Transverse colon (tissue), 4 donors: ENCODE data around the gene HOXA6. TPM values are rescaled to one million over a fixed set of nuclear protein-coding genes. Genes with fewer than 3 reads are reported as not detected.
A peak's percentile ranks its signal among the peaks of the same experiment; 100 is the strongest.

Experiments used
- DNase-seq: peaks from one replicate; pipeline ENCODE4 v3.0.0-alpha.2; 2019
- H3K27ac ChIP-seq, 4 donors: fragments of 200-600 bp; sonication (generic); 2 replicates each; pipeline ENCODE4 v1.5.1; 2016 to 2018; ENCODE audit warnings: inconsistent platforms in 4 of 4
- H3K27me3 ChIP-seq: fragments of 200-600 bp; sonication (generic); 2 replicates; pipeline ENCODE4 v1.5.1; 2017; ENCODE audit warnings: inconsistent platforms
- H3K36me3 ChIP-seq, 4 donors: fragments of 200-600 bp; sonication (generic); 2 replicates each; pipeline ENCODE4 v1.5.1; 2017 to 2019; ENCODE audit warnings: inconsistent platforms in 4 of 4
- H3K4me1 ChIP-seq, 4 donors: fragments of 200-600 bp; sonication (generic); 2 replicates each; pipeline ENCODE4 v1.5.1; 2017 to 2020; ENCODE audit warnings: inconsistent platforms in 4 of 4
- H3K4me3 ChIP-seq, 4 donors: fragments of 200-600 bp; sonication (generic); 1 replicate in 1 of 4; 2 replicates in 3 of 4; pipeline versions ENCODE4 v1.5.1 to v1.6.1; 2017 to 2019; ENCODE audit warnings: inconsistent platforms in 4 of 4
- H3K9me3 ChIP-seq, 2 donors: fragments of 200-600 bp; sonication (generic); 2 replicates each; pipeline ENCODE4 v1.5.1; 2017 to 2019; ENCODE audit warnings: inconsistent platforms in 2 of 2
- EP300 ChIP-seq: sonication (generic); formaldehyde crosslinking; IDR thresholded peaks from one replicate; pipeline ENCODE4 v1.6.1; 2017; ENCODE audit warnings: antibody characterized with exemption, low read depth
- POLR2A ChIP-seq: fragments of 450-650 bp; IDR thresholded peaks from one replicate; pipeline ENCODE4 v1.6.1; 2016; ENCODE audit warnings: antibody characterized with exemption, mild to moderate bottlenecking, moderate library complexity
- POLR2AphosphoS5 ChIP-seq, 3 donors: sonication (generic); formaldehyde crosslinking; IDR thresholded peaks; one replicate each; pipeline ENCODE4 v1.6.1; 2016; ENCODE audit warnings: antibody characterized with exemption in 3 of 3
- WGBS, 2 donors: methylation state at CpG; one replicate each; pipeline ENCODE4 v1.1.5; 2018; ENCODE audit warnings: low coverage in 1 of 2; 5-methylcytosine and 5-hydroxymethylcytosine counted together
- in situ Hi-C, 4 donors: fragments of 200-750 bp; cut with MboI; loops; one replicate each; pipeline versions ENCODE4 v1.15.0 to v1.15.1; 2017; ENCODE audit warnings: low sequenced_read_pairs in 3 of 4, low pct_ligation_motif_present in 1 of 4, low pct_unique_long_range_greater_than_20kb in 1 of 4
- intact Hi-C: fragments of 100-400 bp; cut with DNase I; formaldehyde crosslinking; loops from one replicate; pipeline ENCODE4 v1.15.1; 2023; ENCODE audit warnings: low total_unique reads
- total RNA-seq, 4 donors: library from RNA; depleted of rRNA; stranded (reverse); fragments of >200 nt; gene quantifications; one replicate each; pipeline ENCODE4 v1.1.0, GENCODE V29; 2016
- TF ChIP-seq, protein P1 (sequence below), 5 experiments: fragments of 200-600 bp in 3 of 5; fragments of 450-650 bp in 2 of 5; sonication (generic) in 3 of 5; IDR thresholded peaks; 1 replicate in 2 of 5; 2 replicates in 3 of 5; pipeline ENCODE4 v1.5.1; 2016 to 2017; ENCODE audit warnings: antibody characterized with exemption in 5 of 5, inconsistent platforms in 3 of 5, mild to moderate bottlenecking in 2 of 5, moderate library complexity in 1 of 5

Gene HOXA6
- 10 to 100 TPM; 12.9 to 27.8 (median 17.3) TPM for total RNA-seq

DNA sequence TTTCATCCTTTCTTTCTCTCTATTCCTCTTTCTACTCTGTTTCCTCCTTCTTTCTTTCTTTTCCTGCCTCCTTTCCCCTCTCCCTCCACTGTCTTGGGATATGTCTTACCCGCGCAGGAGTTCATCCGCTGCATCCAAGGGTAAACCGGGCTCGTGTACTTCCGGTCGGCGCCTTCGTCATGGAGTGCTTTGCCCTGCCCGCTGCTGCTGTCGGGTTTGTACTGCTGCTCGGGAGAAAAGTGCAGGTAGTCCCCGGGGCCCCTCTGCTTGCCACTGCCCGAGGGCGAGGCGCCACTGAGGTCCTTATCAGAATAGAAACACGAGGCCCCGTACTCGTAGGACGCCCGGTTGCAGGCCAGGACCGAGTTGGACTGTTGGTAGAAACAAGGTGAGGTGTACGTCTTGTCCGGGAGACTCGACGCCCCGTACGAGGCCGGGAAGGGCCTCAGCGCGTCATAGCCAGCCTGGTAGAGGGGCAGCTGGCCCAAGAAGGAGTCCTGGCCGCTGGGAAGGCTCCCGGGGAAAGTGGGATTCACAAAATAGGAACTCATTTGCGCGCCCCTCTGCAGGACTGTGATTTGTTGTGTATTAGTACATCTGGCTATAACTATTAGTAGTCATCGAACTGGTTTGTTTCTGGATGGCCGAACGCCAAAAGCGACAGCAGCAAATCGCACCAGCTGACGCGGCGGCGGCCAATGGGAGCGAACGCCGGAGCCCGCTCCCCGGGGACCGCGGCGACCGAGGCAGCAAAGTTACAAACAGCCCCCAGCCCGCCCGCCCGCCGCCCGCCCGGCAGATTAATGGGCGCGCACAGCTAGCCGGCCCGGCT lies at the start of gene HOXA6:
Gene HOXA6, minus strand, starts transcription at position 576 of the 832 bp plus-strand sequence. Its CDS starts 25 bp downstream, at position 551.
- Histone ChIP-seq H3K27me3 (peaks cover 26% of the 10 kb centered on the region), H3K9me3 (no peaks in the 10 kb centered on the region), H3K4me1 (peaks cover 0 to 78% (median 55%) of the 10 kb centered on the region in 4 donors), H3K36me3 (no peaks in the 10 kb centered on the region), H3K4me3 (peak within 1 kb of the TSS; percentile 54 to 79 (median 72)), H3K27ac (peak within 1 kb of the TSS; percentile 95 to 99 (median 98))
- DNase-seq: peak; percentile 81
- in situ Hi-C loops: loop anchor here in 3 of 4 donors (10.0 kb wide), 1 partner anchor 293 kb away; no protein-coding TSS in a partner anchor
- WGBS, 2 donors: 11% methylated on average over 63 of the region's 63 CpGs; no CpG with 5 or more reads in 1 of the 2 donors
- TF ChIP-seq POLR2AphosphoS5 (IDR thresholded peaks at IDR 0.05) (peak in 1 of 3 donors; percentile 40), POLR2A (peak; percentile 29), EP300 (no peak)
- TF ChIP-seq, protein P1, sequence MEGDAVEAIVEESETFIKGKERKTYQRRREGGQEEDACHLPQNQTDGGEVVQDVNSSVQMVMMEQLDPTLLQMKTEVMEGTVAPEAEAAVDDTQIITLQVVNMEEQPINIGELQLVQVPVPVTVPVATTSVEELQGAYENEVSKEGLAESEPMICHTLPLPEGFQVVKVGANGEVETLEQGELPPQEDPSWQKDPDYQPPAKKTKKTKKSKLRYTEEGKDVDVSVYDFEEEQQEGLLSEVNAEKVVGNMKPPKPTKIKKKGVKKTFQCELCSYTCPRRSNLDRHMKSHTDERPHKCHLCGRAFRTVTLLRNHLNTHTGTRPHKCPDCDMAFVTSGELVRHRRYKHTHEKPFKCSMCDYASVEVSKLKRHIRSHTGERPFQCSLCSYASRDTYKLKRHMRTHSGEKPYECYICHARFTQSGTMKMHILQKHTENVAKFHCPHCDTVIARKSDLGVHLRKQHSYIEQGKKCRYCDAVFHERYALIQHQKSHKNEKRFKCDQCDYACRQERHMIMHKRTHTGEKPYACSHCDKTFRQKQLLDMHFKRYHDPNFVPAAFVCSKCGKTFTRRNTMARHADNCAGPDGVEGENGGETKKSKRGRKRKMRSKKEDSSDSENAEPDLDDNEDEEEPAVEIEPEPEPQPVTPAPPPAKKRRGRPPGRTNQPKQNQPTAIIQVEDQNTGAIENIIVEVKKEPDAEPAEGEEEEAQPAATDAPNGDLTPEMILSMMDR (IDR thresholded peaks at IDR 0.05): no peak
- intact Hi-C loops: loop anchor here (5.0 kb wide), 2 partner anchors 40 to 290 kb away; no protein-coding TSS in a partner anchor

DNA sequence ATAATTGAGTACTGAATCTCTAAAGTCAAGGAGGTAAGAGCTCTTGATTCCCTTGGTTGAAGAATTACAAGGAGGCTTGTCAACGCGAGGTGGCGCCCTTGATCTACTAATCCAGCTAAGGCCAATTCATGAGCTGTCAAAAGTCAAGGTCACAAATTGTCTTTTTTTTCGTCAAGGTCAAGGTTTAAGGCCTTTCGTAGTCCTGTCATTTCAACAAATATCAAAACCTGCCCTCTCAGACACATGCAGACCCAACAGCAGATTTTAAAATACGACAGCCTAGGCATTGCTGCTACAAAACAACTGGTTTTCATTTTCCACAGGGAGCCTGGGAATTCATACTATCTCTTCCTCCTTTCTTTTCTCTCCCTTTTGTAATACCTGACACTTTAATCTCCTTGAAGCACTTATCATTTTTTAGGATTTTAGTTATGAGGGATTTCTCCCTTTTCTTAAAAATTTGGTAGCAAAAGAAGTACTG lies 48.8 kb upstream of the HOXA6 start:
- peaks cover 0 to 38% (median 13%) of the 10 kb centered on the region in 4 donors for H3K4me1 ChIP-seq
- intact Hi-C loops (loop anchor here (10.0 kb wide), 1 partner anchor 978 kb away; no protein-coding TSS in a partner anchor), in situ Hi-C loops (loop anchor here in 2 of 4 donors (25.0 kb wide), 1 partner anchor 1334 kb away; no protein-coding TSS in a partner anchor)
- H3K27ac ChIP-seq: peak overlapping the region; percentile 95 to 99 (median 98)
- DNase-seq: peak; percentile 95
- WGBS, 2 donors: 0 to 2% methylated on average over 6 of the region's 6 CpGs
- peaks cover 77% of the 10 kb centered on the region for H3K27me3 ChIP-seq
- no peaks in the 10 kb centered on the region for H3K36me3 ChIP-seq
- H3K4me3 ChIP-seq: peak overlapping the region; percentile 3 to 73 (median 58)
- no peaks in the 10 kb centered on the region for H3K9me3 ChIP-seq
- TF ChIP-seq, protein P1 (IDR thresholded peaks at IDR 0.05): peak; percentile 73 to 88 (median 79)
- peak; percentile 33 to 55 (median 55) for TF ChIP-seq POLR2AphosphoS5 (IDR thresholded peaks at IDR 0.05)
- TF ChIP-seq EP300: no peak

DNA sequence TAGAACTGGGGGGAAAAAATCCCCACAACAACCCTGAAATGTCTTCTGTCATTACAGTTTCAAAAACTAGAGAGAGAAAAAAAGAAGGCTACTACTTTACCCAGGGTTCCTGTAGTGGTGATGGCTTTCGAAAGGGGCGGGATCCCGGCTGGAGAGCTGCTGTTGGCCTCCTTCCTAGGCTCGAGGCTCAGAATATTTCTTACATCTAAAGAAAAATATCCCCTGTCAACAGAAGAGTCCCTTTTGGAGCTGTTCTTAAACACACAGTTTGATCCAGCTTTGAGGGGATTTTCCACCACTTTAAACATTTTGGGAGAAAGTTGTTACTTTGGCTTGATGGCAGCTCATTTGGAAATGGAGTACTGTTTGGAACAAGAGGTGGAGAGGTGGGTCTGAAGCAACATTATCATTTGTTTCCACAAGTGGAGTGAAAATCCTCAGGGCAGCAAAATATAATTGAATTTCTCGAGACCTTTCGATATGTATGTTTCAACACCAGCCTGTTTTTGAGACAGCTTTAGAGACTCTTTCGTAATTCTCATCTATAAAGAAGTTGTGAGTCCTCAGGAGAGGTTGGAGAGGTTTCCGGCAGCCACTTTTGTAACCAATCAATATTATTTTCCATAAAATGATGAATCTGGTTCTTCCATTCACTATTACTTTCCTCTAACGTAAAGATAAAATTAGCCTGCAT lies 47.3 kb upstream of the HOXA6 start:
- 31 to 35% methylated on average over 9 of the region's 9 CpGs for WGBS, 2 donors
- peak; percentile 38 for DNase-seq
- Histone ChIP-seq H3K9me3 (no peaks in the 10 kb centered on the region), H3K4me3 (peak overlapping the region in 3 of 4 donors; percentile 57 to 73 (median 59)), H3K27me3 (peaks cover 71% of the 10 kb centered on the region), H3K4me1 (peaks cover 11 to 43% (median 25%) of the 10 kb centered on the region in 4 donors), H3K36me3 (no peaks in the 10 kb centered on the region), H3K27ac (peak overlapping the region; percentile 95 to 99 (median 98))
- in situ Hi-C loops (loop anchor here in 2 of 4 donors (25.0 kb wide), 1 partner anchor 1333 kb away; no protein-coding TSS in a partner anchor), intact Hi-C loops (loop anchor here (5.0 to 10.0 kb wide), 3 partner anchors 722 to 980 kb away; no protein-coding TSS in a partner anchor)
- TF ChIP-seq POLR2A: no peak
- TF ChIP-seq, protein P1 (IDR thresholded peaks at IDR 0.05): no peak
- TF ChIP-seq EP300: no peak
- no peak for TF ChIP-seq POLR2AphosphoS5 (IDR thresholded peaks at IDR 0.05)
